Caco-2 (cell line): ENCODE measurements around the gene ARHGDIG. TPM values are rescaled to one million over a fixed set of nuclear protein-coding genes. Genes with fewer than 3 reads are reported as not detected.

ENCODE experiments used
- BruUV-seq: library from RNA; stranded (reverse); fragments of 400-500 nt; replicated peaks from 2 replicates; lab custom pipeline; 2021; lab: Mats Ljungman, UMichigan
- CTCF ChIA-PET: fragments of 300-600 bp; sonication (Branson Sonifier 250); formaldehyde crosslinking; loops from one replicate; lab custom pipeline; 2022; ENCODE audit warnings: antibody characterized with exemption; lab: Charles Lee
- POLR2A ChIA-PET: fragments of 300-600 bp; sonication (Branson Sonifier 250); formaldehyde crosslinking; loops from one replicate; lab custom pipeline; 2022; ENCODE audit warnings: antibody characterized with exemption; lab: Charles Lee
- DNase-seq, 2 experiments: peaks; one replicate each; pipeline versions ENCODE4 v3.0.0 to v3.0.0-alpha.2; 2020 to 2022
- H3K27me3 ChIP-seq: replicated peaks from 2 replicates; pipeline ENCODE4 v1.6.0; 2011; ENCODE audit warnings: low read length; ENCODE audit not compliant: control insufficient read depth, insufficient read depth
- H3K36me3 ChIP-seq: 2 replicates; pipeline ENCODE4 v1.5.1; 2011; ENCODE audit warnings: low read length; ENCODE audit not compliant: control insufficient read depth, insufficient read depth
- H3K4me1 ChIP-seq: fragments of 250-450 bp; sonication (Bioruptor Pico); 2 replicates; pipeline ENCODE4 v1.5.1; 2020; ENCODE audit warnings: mild to moderate bottlenecking
- H3K4me3 ChIP-seq: 2 replicates; pipeline ENCODE4 v1.5.1; 2011; ENCODE audit warnings: low read depth, mild to moderate bottlenecking, control low read depth, low read length
- H3K9me3 ChIP-seq: fragments of 250-450 bp; sonication (Bioruptor Pico); 2 replicates; pipeline ENCODE4 v1.5.1; 2020; ENCODE audit warnings: mild to moderate bottlenecking, moderate library complexity
- H3K27ac Mint-ChIP-seq: one replicate; pipeline ENCODE4 v1.8.0; 2022; ENCODE audit warnings: mixed read lengths; ENCODE audit not compliant: unreplicated experiment
- H3K27me3 Mint-ChIP-seq: one replicate; pipeline ENCODE4 v1.8.0; 2022; ENCODE audit warnings: mixed read lengths; ENCODE audit not compliant: insufficient read depth, unreplicated experiment
- H3K36me3 Mint-ChIP-seq: one replicate; pipeline ENCODE4 v1.8.0; 2022; ENCODE audit warnings: mild to moderate bottlenecking, mixed read lengths; ENCODE audit not compliant: insufficient read depth, unreplicated experiment
- H3K4me1 Mint-ChIP-seq: one replicate; pipeline ENCODE4 v1.8.0; 2022; ENCODE audit warnings: low read depth, mixed read lengths; ENCODE audit not compliant: unreplicated experiment
- H3K4me3 Mint-ChIP-seq: one replicate; pipeline ENCODE4 v1.8.0; 2022; ENCODE audit warnings: mild to moderate bottlenecking, moderate library complexity, mixed read lengths; ENCODE audit not compliant: unreplicated experiment
- H3K9me3 Mint-ChIP-seq: one replicate; pipeline ENCODE4 v1.8.0; 2022; ENCODE audit warnings: mixed read lengths; ENCODE audit not compliant: unreplicated experiment
- intact Hi-C: fragments of 100-400 bp; cut with micrococcal nuclease; formaldehyde crosslinking; loops from one replicate; pipeline ENCODE4 v1.10.0; 2022; ENCODE audit not compliant: unreplicated experiment
- total RNA-seq: library from RNA; stranded (reverse); gene quantifications from 2 replicates; pipeline ENCODE4 v1.2.3, GENCODE V29; 2022
- TF ChIP-seq, protein P1 (sequence below), 2 experiments: fragments of 200-600 bp in 1 of 2; IDR thresholded peaks; 1 replicate in 1 of 2; 2 replicates in 1 of 2; pipeline versions ENCODE4 v1.5.1 to v1.8.0; 2011 to 2022; ENCODE audit warnings: antibody characterized with exemption in 1 of 2, control low read depth in 1 of 2, inconsistent platforms in 1 of 2, low read depth in 1 of 2, low read length in 1 of 2, mild to moderate bottlenecking in 1 of 2, moderate library complexity in 1 of 2; ENCODE audit not compliant: insufficient read depth in 1 of 2, severe bottlenecking in 1 of 2, unreplicated experiment in 1 of 2

Gene ARHGDIG
- total RNA-seq, 1 experiment from 2014 or later = 2.1 TPM

DNA sequence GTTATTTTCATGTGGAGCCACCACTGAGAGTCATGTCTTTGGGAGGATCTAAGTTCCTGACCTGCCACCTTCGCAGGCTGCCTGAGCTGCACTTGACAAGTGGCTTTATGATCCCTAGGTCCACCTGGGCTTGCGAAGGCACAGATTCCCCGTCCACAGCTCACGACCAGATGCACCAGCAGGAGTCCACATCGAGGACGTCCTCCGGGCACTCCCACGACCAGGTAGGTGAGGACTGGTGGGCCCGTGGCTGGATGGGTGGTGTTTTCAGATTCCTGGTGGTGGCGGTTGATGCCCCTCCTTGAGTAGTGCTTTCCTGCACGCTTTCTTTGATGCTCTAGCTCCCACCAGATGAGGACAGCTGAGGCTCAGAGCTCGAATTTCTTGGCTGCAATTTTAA is 31.0 kb upstream of the ARHGDIG start:
- no peaks in the 10 kb centered on the region for H3K27me3 ChIP-seq
- Mint-ChIP-seq H3K36me3 (peaks cover 12% of the 10 kb centered on the region), H3K27ac (no peak overlapping the region), H3K9me3 (no peaks in the 10 kb centered on the region), H3K27me3 (no peaks in the 10 kb centered on the region), H3K4me1 (peaks cover 14% of the 10 kb centered on the region), H3K4me3 (no peak overlapping the region)
- TF ChIP-seq, protein P1, sequence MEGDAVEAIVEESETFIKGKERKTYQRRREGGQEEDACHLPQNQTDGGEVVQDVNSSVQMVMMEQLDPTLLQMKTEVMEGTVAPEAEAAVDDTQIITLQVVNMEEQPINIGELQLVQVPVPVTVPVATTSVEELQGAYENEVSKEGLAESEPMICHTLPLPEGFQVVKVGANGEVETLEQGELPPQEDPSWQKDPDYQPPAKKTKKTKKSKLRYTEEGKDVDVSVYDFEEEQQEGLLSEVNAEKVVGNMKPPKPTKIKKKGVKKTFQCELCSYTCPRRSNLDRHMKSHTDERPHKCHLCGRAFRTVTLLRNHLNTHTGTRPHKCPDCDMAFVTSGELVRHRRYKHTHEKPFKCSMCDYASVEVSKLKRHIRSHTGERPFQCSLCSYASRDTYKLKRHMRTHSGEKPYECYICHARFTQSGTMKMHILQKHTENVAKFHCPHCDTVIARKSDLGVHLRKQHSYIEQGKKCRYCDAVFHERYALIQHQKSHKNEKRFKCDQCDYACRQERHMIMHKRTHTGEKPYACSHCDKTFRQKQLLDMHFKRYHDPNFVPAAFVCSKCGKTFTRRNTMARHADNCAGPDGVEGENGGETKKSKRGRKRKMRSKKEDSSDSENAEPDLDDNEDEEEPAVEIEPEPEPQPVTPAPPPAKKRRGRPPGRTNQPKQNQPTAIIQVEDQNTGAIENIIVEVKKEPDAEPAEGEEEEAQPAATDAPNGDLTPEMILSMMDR (IDR thresholded peaks at IDR 0.05; ENCODE audit: insufficient read depth in 1 of 2, low read depth in 1 of 2, low read length in 1 of 2, severe bottlenecking in 1 of 2, unreplicated experiment in 1 of 2) = no peak
- no peak for DNase-seq
- no TSS peak for BruUV-seq
- no peak overlapping the region for H3K4me3 ChIP-seq
- H3K4me1 ChIP-seq = peaks cover 14% of the 10 kb centered on the region
- no peaks in the 10 kb centered on the region for H3K9me3 ChIP-seq
- intact Hi-C loops = no loop called here
- peaks cover 3% of the 10 kb centered on the region for H3K36me3 ChIP-seq
- CTCF ChIA-PET = interaction anchor here (0.5 to 0.6 kb wide), 2 partner anchors 103 to 115 kb away, joined by 3 to 5 read pairs; partner anchors contain the start of gene AXIN1
- POLR2A ChIA-PET = no interaction called here

DNA sequence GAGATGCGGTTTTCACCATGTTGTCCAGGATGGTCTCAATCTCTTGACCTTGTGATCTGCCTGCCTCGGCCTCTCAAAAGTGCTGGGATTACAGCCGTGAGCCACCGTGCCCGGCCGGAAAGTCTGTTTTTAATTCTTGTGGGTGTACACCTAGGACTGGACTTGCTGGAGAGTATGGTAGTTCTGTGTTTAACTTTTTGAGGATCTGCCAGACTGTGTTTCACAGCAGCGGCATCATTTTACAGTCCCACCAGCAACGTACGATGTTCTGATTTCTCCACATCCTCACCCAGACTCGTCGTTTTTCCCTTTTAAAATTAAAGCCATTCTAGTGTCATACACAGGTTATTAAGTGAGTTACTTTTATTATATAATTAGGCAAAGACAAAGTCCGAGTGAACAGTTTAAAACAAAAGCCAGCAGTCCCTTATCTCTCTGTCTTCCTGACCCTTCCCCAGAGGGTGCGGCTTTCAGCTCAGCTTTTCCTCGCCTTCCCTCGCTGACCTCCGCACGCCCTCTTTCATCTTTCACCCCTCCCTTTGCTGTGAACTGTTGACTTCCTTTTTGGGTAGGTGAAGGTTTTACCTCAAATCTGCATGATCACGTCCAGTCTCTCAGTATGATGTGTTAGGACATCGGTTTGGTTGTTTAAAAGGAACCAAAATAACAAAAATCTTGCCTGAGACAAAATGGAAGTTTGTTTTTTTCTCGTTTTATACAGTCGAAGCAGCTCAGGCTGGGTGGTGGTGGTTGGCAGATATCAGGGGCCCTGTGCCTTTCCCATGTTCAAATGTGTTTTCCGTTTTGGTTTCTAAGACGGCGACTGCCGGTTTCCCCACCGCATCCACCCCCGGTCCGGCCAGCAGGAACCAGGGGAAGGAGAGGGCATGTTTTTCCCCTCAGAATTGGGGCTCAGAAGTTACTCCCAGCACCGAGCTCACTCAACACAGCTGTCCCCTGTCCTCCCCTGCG is 27.7 kb upstream of the ARHGDIG start:
- no TSS peak for BruUV-seq

DNA sequence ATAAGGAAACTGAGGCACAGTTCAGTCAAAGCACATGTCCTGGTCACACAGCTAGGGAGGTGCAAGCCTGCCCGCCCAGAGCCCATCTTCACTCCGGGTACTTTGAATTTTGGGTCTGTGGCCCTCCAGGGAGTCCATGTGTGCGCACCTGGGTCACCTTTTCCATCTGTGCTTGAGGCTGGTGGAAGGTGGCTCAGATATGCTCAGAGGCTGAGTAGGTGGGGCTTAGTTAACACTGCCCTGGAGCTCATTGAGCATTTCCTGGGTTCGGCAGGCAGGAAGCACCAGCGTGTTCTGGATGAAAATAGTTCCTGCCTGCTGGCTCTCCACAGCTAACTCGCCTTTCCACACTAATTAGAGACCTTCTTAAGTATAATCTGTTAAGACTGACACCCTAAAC is 26.6 kb upstream of the ARHGDIG start:
- no TSS peak for BruUV-seq
- Mint-ChIP-seq H3K27ac (no peak overlapping the region), H3K4me3 (no peak overlapping the region), H3K36me3 (peaks cover 20% of the 10 kb centered on the region), H3K27me3 (no peaks in the 10 kb centered on the region), H3K9me3 (no peaks in the 10 kb centered on the region), H3K4me1 (peaks cover 14% of the 10 kb centered on the region)
- Histone ChIP-seq H3K4me3 (no peak overlapping the region), H3K4me1 (peaks cover 14% of the 10 kb centered on the region), H3K9me3 (no peaks in the 10 kb centered on the region), H3K36me3 (peaks cover 3% of the 10 kb centered on the region), H3K27me3 (no peaks in the 10 kb centered on the region)
- no peak for DNase-seq
- ChIA-PET CTCF (no interaction called here), POLR2A (no interaction called here)
- intact Hi-C loops = no loop called here
- TF ChIP-seq, protein P1 (IDR thresholded peaks at IDR 0.05; ENCODE audit: insufficient read depth in 1 of 2, low read depth in 1 of 2, low read length in 1 of 2, severe bottlenecking in 1 of 2, unreplicated experiment in 1 of 2) = no peak

More for the DNA sequence above, 27.7 kb upstream of the ARHGDIG start:
- H3K9me3 Mint-ChIP-seq = no peaks in the 10 kb centered on the region
- no peak overlapping the region for H3K4me3 ChIP-seq
- H3K4me1 Mint-ChIP-seq = peaks cover 14% of the 10 kb centered on the region
- H3K27me3 Mint-ChIP-seq = no peaks in the 10 kb centered on the region
- ChIA-PET POLR2A (interaction anchor here (0.7 kb wide), 1 partner anchor 17 kb away, joined by 6 read pairs; no protein-coding TSS in a partner anchor), CTCF (no interaction called here)
- H3K4me1 ChIP-seq = peaks cover 14% of the 10 kb centered on the region
- H3K27ac Mint-ChIP-seq = peak overlapping the region; percentile 41
- H3K9me3 ChIP-seq = no peaks in the 10 kb centered on the region
- no peak for DNase-seq
- H3K4me3 Mint-ChIP-seq = no peak overlapping the region
- H3K36me3 Mint-ChIP-seq = peaks cover 20% of the 10 kb centered on the region
- H3K27me3 ChIP-seq = no peaks in the 10 kb centered on the region
- TF ChIP-seq, protein P1 (IDR thresholded peaks at IDR 0.05; ENCODE audit: insufficient read depth in 1 of 2, low read depth in 1 of 2, low read length in 1 of 2, severe bottlenecking in 1 of 2, unreplicated experiment in 1 of 2) = no peak
- intact Hi-C loops = no loop called here
- H3K36me3 ChIP-seq = peaks cover 3% of the 10 kb centered on the region
